Panc1 (cell line): ENCODE measurements around the gene COL10A1. TPM values are rescaled to one million over a fixed set of nuclear protein-coding genes. Genes with fewer than 3 reads are reported as not detected.

Source experiments
- ATAC-seq: fragments of 200-7000 bp; cut with Tn5 transposase; 2 replicates; pipeline ENCODE4 v1.9.1; 2020; ENCODE audit warnings: mild to moderate bottlenecking, moderate library complexity
- BruUV-seq: library from RNA; stranded (reverse); fragments of 400-500 nt; replicated peaks from 2 replicates; lab custom pipeline; 2021; lab: Mats Ljungman, UMichigan
- CTCF ChIA-PET: fragments of 300-600 bp; sonication (Branson Sonifier 250); formaldehyde crosslinking; loops from one replicate; lab custom pipeline; 2022; ENCODE audit warnings: antibody characterized with exemption; lab: Charles Lee
- POLR2A ChIA-PET: fragments of 300-600 bp; sonication (Branson Sonifier 250); formaldehyde crosslinking; loops from one replicate; lab custom pipeline; 2022; ENCODE audit warnings: antibody characterized with exemption; lab: Charles Lee
- DNase-seq: peaks from one replicate; pipeline ENCODE4 v3.0.0-alpha.2; 2010; ENCODE audit warnings: low read depth, low spot score
- H3K27ac ChIP-seq: 2 replicates; pipeline ENCODE4 v1.5.1; 2011; ENCODE audit warnings: mild to moderate bottlenecking, low read length, inconsistent platforms
- H3K27me3 ChIP-seq: fragments of 200-500 bp; sonication (Bioruptor generic); 2 replicates; pipeline ENCODE4 v1.6.0; 2014; ENCODE audit warnings: low read length, inconsistent platforms; ENCODE audit not compliant: control insufficient read depth, insufficient read depth
- H3K36me3 ChIP-seq: fragments of 200-500 bp; sonication (Bioruptor generic); 2 replicates; pipeline ENCODE4 v1.5.1; 2014; ENCODE audit warnings: inconsistent platforms, mild to moderate bottlenecking, low read length, moderate library complexity; ENCODE audit not compliant: control insufficient read depth, insufficient read depth
- H3K4me1 ChIP-seq: 2 replicates; pipeline ENCODE4 v1.5.1; 2011; ENCODE audit warnings: inconsistent platforms, mild to moderate bottlenecking, low read length, moderate library complexity; ENCODE audit not compliant: control insufficient read depth, insufficient read depth
- H3K4me3 ChIP-seq, 2 experiments: 2 replicates each; pipeline ENCODE4 v1.5.1; 2011 to 2012; ENCODE audit warnings: low read depth in 2 of 2, low read length in 2 of 2, mild to moderate bottlenecking in 2 of 2, inconsistent platforms in 1 of 2, moderate library complexity in 1 of 2
- H3K9me3 ChIP-seq: fragments of 200-500 bp; sonication (Bioruptor generic); 2 replicates; pipeline ENCODE4 v1.5.1; 2014; ENCODE audit warnings: low read depth, mild to moderate bottlenecking, inconsistent platforms, low read length, moderate library complexity; ENCODE audit not compliant: control insufficient read depth, insufficient read depth
- CTCF ChIP-seq: fragments of 450-650 bp; IDR thresholded peaks from 2 replicates; pipeline ENCODE4 v1.5.1; 2017; ENCODE audit warnings: mild to moderate bottlenecking
- POLR2AphosphoS5 ChIP-seq: IDR thresholded peaks from 2 replicates; pipeline ENCODE4 v1.6.1; 2012; ENCODE audit warnings: mild to moderate bottlenecking, low read depth, low read length, moderate library complexity
- REST ChIP-seq, 2 experiments: IDR thresholded peaks; 2 replicates each; pipeline ENCODE4 v1.6.1; 2011 to 2012; ENCODE audit warnings: low read depth in 2 of 2, control low read depth in 1 of 2, low read length in 1 of 2, mild to moderate bottlenecking in 1 of 2, moderate library complexity in 1 of 2; ENCODE audit not compliant: insufficient read depth in 1 of 2
- SIN3A ChIP-seq: IDR thresholded peaks from 2 replicates; pipeline ENCODE4 v1.6.1; 2012; ENCODE audit warnings: low read depth, mild to moderate bottlenecking, low read length, moderate library complexity, borderline replicate concordance; ENCODE audit not compliant: insufficient read depth
- TCF7L2 ChIP-seq: IDR thresholded peaks from 2 replicates; pipeline ENCODE4 v1.6.1; 2011; ENCODE audit warnings: mild to moderate bottlenecking, low read depth, low read length, inconsistent platforms
- in situ Hi-C: cut with HindIII; loops from 2 replicates; pipeline ENCODE4 v1.10.0; 2016; ENCODE audit warnings: low sequenced_read_pairs, low pct_unique_long_range_greater_than_20kb
- intact Hi-C: fragments of 100-400 bp; cut with micrococcal nuclease; formaldehyde crosslinking; loops from one replicate; pipeline ENCODE4 v1.10.0; 2022; ENCODE audit not compliant: unreplicated experiment
- total RNA-seq: library from RNA; stranded (reverse); gene quantifications from one replicate; pipeline ENCODE4 v1.2.1, GENCODE V29; 2021; ENCODE audit not compliant: unreplicated experiment

Gene COL10A1
- total RNA-seq, 1 experiment from 2014 or later: not detected

- TF ChIP-seq CTCF (no peak), SIN3A (no peak), TCF7L2 (no peak), POLR2AphosphoS5 (no peak), REST (IDR thresholded peaks at IDR 0.05; ENCODE audit: insufficient read depth in 1 of 2, low read depth in 2 of 2, low read length in 1 of 2) (no peak)
- CTCF ChIA-PET: no interaction called here
- POLR2A ChIA-PET: no interaction called here
These were observed 51.1 kb downstream of the COL10A1 start for GRCh38 chr6:116074732-116075390.

GRCh38 chr6:116073765-116074440 lies 52.0 kb downstream of the COL10A1 start:
- CTCF ChIA-PET: no interaction called here
- BruUV-seq: no TSS peak
- TF ChIP-seq POLR2AphosphoS5 (no peak), SIN3A (no peak), REST (IDR thresholded peaks at IDR 0.05; ENCODE audit: insufficient read depth in 1 of 2, low read depth in 2 of 2, low read length in 1 of 2) (no peak), CTCF (no peak), TCF7L2 (no peak)
- no peaks in the 10 kb centered on the region for H3K36me3 ChIP-seq
- H3K27ac ChIP-seq: no peak overlapping the region
- H3K4me1 ChIP-seq: peaks cover 8% of the 10 kb centered on the region; the same call in 1 of the 2 replicates
- POLR2A ChIA-PET: interaction anchor here (0.5 kb wide), 1 partner anchor 57 kb away, joined by 4 read pairs; no protein-coding TSS in a partner anchor
- peak overlapping the region in 1 of 2 experiments; percentile 9; a peak in 1 of 4 replicates for H3K4me3 ChIP-seq
- no peaks in the 10 kb centered on the region for H3K27me3 ChIP-seq
- no peaks in the 10 kb centered on the region for H3K9me3 ChIP-seq
- intact Hi-C loops (no loop called here), in situ Hi-C loops (no loop called here)
- DNase-seq: peak; percentile 84
- ATAC-seq: peak; percentile 90

More at GRCh38 chr6:116074732-116075390, 51.1 kb downstream of the COL10A1 start:
- in situ Hi-C loops (no loop called here), intact Hi-C loops (no loop called here)
- H3K36me3 ChIP-seq: no peaks in the 10 kb centered on the region
- BruUV-seq: no TSS peak
- H3K27ac ChIP-seq: no peak overlapping the region
- no peak overlapping the region for H3K4me3 ChIP-seq
- H3K27me3 ChIP-seq: no peaks in the 10 kb centered on the region
- no peak; the same call in none of the 2 replicates for ATAC-seq
- no peak for DNase-seq
- no peaks in the 10 kb centered on the region for H3K9me3 ChIP-seq
- H3K4me1 ChIP-seq: peaks cover 8% of the 10 kb centered on the region; the same call in 1 of the 2 replicates
